ENCODE measurements around the gene TNRC6B. TPM values are rescaled to one million over a fixed set of nuclear protein-coding genes. Genes with fewer than 3 reads are reported as not detected.

TNRC6B gene
- total and polyA plus RNA-seq, 2 of the 13 experiments (the other 11 are each of a cell fraction or from before 2014, with no cell fraction given) = 8.9 to 13.2 TPM

DNA sequence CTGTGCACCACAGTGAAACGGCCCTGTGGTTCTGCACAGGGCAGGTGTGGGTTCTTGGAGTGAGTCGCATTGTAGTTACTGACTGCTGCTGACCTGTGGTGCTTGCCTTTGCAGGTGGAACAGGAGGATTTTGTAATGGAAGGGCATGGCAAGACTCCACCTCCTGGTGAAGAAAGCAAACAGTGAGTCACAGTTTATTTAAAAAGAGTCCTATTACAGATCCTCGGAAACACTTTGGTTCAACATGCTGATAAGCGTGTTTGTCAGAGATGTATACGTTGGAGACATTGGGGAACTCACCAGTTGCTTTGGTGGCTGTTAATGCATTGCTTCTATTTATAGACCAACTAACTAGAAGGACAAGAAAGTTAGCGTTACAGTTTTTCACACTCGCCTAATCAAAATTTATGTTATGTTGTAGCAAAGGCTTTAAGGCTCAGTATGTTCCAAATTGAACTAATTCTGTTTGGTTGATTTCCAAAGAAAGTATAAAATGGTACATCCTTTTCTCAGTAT lies 21.7 kb upstream of the TNRC6B start (continued):
- TF ChIP-seq, protein P1, sequence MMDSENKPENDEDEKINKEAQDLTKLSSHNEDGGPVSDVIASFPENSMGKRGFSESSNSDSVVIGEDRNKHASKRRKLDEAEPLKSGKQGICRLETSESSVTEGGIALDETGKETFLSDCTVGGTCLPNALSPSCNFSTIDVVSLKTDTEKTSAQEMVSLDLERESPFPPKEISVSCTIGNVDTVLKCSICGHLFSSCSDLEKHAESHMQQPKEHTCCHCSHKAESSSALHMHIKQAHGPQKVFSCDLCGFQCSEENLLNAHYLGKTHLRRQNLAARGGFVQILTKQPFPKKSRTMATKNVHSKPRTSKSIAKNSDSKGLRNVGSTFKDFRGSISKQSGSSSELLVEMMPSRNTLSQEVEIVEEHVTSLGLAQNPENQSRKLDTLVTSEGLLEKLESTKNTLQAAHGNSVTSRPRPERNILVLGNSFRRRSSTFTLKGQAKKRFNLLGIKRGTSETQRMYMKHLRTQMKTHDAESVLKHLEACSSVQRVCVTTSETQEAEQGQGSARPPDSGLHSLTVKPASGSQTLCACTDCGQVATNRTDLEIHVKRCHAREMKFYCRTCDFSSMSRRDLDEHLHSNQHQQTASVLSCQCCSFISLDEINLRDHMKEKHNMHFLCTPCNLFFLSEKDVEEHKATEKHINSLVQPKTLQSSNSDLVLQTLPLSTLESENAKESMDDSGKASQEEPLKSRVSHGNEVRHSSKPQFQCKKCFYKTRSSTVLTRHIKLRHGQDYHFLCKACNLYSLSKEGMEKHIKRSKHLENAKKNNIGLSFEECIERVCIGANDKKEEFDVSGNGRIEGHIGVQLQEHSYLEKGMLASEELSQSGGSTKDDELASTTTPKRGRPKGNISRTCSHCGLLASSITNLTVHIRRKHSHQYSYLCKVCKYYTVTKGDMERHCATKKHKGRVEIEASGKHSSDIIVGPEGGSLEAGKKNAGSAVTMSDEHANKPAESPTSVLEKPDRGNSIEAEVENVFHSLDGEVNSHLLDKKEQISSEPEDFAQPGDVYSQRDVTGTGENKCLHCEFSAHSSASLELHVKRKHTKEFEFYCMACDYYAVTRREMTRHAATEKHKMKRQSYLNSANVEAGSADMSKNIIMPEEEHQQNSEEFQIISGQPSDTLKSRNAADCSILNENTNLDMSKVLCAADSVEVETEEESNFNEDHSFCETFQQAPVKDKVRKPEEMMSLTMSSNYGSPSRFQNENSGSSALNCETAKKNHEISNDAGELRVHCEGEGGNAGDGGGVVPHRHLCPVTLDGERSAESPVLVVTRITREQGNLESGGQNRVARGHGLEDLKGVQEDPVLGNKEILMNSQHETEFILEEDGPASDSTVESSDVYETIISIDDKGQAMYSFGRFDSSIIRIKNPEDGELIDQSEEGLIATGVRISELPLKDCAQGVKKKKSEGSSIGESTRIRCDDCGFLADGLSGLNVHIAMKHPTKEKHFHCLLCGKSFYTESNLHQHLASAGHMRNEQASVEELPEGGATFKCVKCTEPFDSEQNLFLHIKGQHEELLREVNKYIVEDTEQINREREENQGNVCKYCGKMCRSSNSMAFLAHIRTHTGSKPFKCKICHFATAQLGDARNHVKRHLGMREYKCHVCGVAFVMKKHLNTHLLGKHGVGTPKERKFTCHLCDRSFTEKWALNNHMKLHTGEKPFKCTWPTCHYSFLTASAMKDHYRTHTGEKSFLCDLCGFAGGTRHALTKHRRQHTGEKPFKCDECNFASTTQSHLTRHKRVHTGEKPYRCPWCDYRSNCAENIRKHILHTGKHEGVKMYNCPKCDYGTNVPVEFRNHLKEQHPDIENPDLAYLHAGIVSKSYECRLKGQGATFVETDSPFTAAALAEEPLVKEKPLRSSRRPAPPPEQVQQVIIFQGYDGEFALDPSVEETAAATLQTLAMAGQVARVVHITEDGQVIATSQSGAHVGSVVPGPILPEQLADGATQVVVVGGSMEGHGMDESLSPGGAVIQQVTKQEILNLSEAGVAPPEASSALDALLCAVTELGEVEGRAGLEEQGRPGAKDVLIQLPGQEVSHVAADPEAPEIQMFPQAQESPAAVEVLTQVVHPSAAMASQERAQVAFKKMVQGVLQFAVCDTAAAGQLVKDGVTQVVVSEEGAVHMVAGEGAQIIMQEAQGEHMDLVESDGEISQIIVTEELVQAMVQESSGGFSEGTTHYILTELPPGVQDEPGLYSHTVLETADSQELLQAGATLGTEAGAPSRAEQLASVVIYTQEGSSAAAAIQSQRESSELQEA (CRISPR knock-in tag; IDR thresholded peaks at IDR 0.05; ENCODE audit: not compliant biosample characterization) = no peak
- TF ChIP-seq, protein P2, sequence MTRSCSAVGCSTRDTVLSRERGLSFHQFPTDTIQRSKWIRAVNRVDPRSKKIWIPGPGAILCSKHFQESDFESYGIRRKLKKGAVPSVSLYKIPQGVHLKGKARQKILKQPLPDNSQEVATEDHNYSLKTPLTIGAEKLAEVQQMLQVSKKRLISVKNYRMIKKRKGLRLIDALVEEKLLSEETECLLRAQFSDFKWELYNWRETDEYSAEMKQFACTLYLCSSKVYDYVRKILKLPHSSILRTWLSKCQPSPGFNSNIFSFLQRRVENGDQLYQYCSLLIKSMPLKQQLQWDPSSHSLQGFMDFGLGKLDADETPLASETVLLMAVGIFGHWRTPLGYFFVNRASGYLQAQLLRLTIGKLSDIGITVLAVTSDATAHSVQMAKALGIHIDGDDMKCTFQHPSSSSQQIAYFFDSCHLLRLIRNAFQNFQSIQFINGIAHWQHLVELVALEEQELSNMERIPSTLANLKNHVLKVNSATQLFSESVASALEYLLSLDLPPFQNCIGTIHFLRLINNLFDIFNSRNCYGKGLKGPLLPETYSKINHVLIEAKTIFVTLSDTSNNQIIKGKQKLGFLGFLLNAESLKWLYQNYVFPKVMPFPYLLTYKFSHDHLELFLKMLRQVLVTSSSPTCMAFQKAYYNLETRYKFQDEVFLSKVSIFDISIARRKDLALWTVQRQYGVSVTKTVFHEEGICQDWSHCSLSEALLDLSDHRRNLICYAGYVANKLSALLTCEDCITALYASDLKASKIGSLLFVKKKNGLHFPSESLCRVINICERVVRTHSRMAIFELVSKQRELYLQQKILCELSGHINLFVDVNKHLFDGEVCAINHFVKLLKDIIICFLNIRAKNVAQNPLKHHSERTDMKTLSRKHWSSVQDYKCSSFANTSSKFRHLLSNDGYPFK (CRISPR knock-in tag; IDR thresholded peaks at IDR 0.05; ENCODE audit: borderline replicate concordance) = no peak
- no peak for TF ChIP-seq ZNF24 (IDR thresholded peaks at IDR 0.05)
- no peak for TF ChIP-seq XBP1 (CRISPR knock-in tag; IDR thresholded peaks at IDR 0.05)
- TF ChIP-seq, protein P3, sequence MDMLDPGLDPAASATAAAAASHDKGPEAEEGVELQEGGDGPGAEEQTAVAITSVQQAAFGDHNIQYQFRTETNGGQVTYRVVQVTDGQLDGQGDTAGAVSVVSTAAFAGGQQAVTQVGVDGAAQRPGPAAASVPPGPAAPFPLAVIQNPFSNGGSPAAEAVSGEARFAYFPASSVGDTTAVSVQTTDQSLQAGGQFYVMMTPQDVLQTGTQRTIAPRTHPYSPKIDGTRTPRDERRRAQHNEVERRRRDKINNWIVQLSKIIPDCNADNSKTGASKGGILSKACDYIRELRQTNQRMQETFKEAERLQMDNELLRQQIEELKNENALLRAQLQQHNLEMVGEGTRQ (IDR thresholded peaks at IDR 0.05; ENCODE audit: low read depth, low read length) = no peak
- TF ChIP-seq, protein P3 (CRISPR knock-in tag; IDR thresholded peaks at IDR 0.05; ENCODE audit: borderline replicate concordance) = no peak
- TF ChIP-seq ZNF430 (CRISPR knock-in tag; IDR thresholded peaks at IDR 0.05) = no peak
- no peak for TF ChIP-seq ZBTB7B (CRISPR knock-in tag; IDR thresholded peaks at IDR 0.05)
- TF ChIP-seq, protein P4, sequence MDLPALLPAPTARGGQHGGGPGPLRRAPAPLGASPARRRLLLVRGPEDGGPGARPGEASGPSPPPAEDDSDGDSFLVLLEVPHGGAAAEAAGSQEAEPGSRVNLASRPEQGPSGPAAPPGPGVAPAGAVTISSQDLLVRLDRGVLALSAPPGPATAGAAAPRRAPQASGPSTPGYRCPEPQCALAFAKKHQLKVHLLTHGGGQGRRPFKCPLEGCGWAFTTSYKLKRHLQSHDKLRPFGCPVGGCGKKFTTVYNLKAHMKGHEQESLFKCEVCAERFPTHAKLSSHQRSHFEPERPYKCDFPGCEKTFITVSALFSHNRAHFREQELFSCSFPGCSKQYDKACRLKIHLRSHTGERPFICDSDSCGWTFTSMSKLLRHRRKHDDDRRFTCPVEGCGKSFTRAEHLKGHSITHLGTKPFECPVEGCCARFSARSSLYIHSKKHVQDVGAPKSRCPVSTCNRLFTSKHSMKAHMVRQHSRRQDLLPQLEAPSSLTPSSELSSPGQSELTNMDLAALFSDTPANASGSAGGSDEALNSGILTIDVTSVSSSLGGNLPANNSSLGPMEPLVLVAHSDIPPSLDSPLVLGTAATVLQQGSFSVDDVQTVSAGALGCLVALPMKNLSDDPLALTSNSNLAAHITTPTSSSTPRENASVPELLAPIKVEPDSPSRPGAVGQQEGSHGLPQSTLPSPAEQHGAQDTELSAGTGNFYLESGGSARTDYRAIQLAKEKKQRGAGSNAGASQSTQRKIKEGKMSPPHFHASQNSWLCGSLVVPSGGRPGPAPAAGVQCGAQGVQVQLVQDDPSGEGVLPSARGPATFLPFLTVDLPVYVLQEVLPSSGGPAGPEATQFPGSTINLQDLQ (CRISPR knock-in tag; IDR thresholded peaks at IDR 0.05) = no peak
- no peak for TF ChIP-seq SIN3A (IDR thresholded peaks at IDR 0.05; ENCODE audit: borderline replicate concordance, low read depth, low read length)
- no peak for TF ChIP-seq ZNF777 (CRISPR knock-in tag; IDR thresholded peaks at IDR 0.05)
- no peak for TF ChIP-seq ZNF251 (CRISPR knock-in tag; IDR thresholded peaks at IDR 0.05)
